SK-N-SH (cell line): Measurements from ENCODE around the gene S100A5. TPM values are rescaled to one million over a fixed set of nuclear protein-coding genes. Genes with fewer than 3 reads are reported as not detected.

ENCODE experiments used
- CTCF ChIA-PET: fragments of 300-600, 350-600 bp; formaldehyde crosslinking; extraction: SDS; loops from one replicate; lab custom pipeline; 2021; lab: Yijun Ruan, JAX
- POLR2A ChIA-PET: fragments of 350-600 bp; sonication (Branson Sonifier 250); formaldehyde crosslinking; extraction: SDS; loops from one replicate; lab custom pipeline; 2020; ENCODE audit warnings: antibody characterized with exemption, inconsistent platforms; lab: Yijun Ruan, JAX
- DNase-seq: peaks from one replicate; pipeline ENCODE4 v3.0.0; 2012
- H2AFZ ChIP-seq: fragments of 200-600 bp; sonication (generic); 2 replicates; pipeline ENCODE4 v1.8.1; 2016; ENCODE audit warnings: antibody characterized with exemption, mild to moderate bottlenecking, low read depth
- H3F3A ChIP-seq: fragments of 200-600 bp; sonication (generic); replicated peaks from 2 replicates; pipeline ENCODE3; 2016; ENCODE audit warnings: antibody characterized with exemption, mild to moderate bottlenecking; ENCODE audit not compliant: insufficient read depth
- H3K27ac ChIP-seq, 2 experiments: fragments of 200-500 bp in 1 of 2; fragments of 200-600 bp in 1 of 2; sonication (Bioruptor generic) in 1 of 2; sonication (generic), shearing (Covaris generic) in 1 of 2; 2 replicates each; pipeline versions ENCODE4 v1.5.1 to v1.6.1; 2014 to 2016; ENCODE audit warnings: low read depth in 2 of 2, inconsistent platforms in 1 of 2, low read length in 1 of 2, mild to moderate bottlenecking in 1 of 2, mixed read lengths in 1 of 2
- H3K27me3 ChIP-seq: fragments of 200-600 bp; sonication (generic), shearing (Covaris generic); 2 replicates; pipeline ENCODE4 v1.6.1; 2016; ENCODE audit warnings: mixed run types; ENCODE audit not compliant: insufficient read depth
- H3K36me3 ChIP-seq, 2 experiments: fragments of 200-500 bp in 1 of 2; fragments of 200-600 bp in 1 of 2; sonication (Bioruptor generic) in 1 of 2; sonication (generic) in 1 of 2; replicated peaks in 1 of 2; 2 replicates each; pipeline versions ENCODE3 to v1.5.1; 2014 to 2016; ENCODE audit warnings: low read length in 1 of 2, mild to moderate bottlenecking in 1 of 2; ENCODE audit not compliant: insufficient read depth in 2 of 2, control insufficient read depth in 1 of 2
- H3K4me1 ChIP-seq, 2 experiments: fragments of 200-500 bp in 1 of 2; fragments of 200-600 bp in 1 of 2; sonication (Bioruptor generic) in 1 of 2; sonication (generic), shearing (Covaris generic) in 1 of 2; 2 replicates each; pipeline versions ENCODE4 v1.5.1 to v1.6.1; 2014 to 2016; ENCODE audit warnings: low read depth in 1 of 2, low read length in 1 of 2, mixed run types in 1 of 2; ENCODE audit not compliant: insufficient read depth in 2 of 2, control insufficient read depth in 1 of 2
- H3K4me2 ChIP-seq: fragments of 200-600 bp; sonication (generic), shearing (Covaris generic); 2 replicates; pipeline ENCODE4 v1.6.1; 2017; ENCODE audit warnings: mixed run types
- H3K4me3 ChIP-seq, 2 experiments: fragments of 200-500 bp in 1 of 2; fragments of 200-600 bp in 1 of 2; sonication (Bioruptor generic) in 1 of 2; sonication (generic), shearing (Covaris generic) in 1 of 2; 2 replicates each; pipeline versions ENCODE4 v1.5.1 to v1.8.1; 2014 to 2016; ENCODE audit warnings: low read depth in 2 of 2, inconsistent platforms in 1 of 2, low read length in 1 of 2, mild to moderate bottlenecking in 1 of 2, mixed read lengths in 1 of 2, moderate library complexity in 1 of 2
- H3K79me2 ChIP-seq: fragments of 200-600 bp; sonication (generic); 2 replicates; pipeline ENCODE4 v1.8.1; 2017; ENCODE audit warnings: mild to moderate bottlenecking; ENCODE audit not compliant: insufficient read depth
- H3K9ac ChIP-seq: fragments of 200-600 bp; sonication (generic); 2 replicates; pipeline ENCODE4 v1.6.1; 2017; ENCODE audit warnings: mixed run types
- H3K9me2 ChIP-seq: fragments of 200-600 bp; sonication (generic); 2 replicates; pipeline ENCODE4 v1.6.1; 2017; ENCODE audit warnings: mixed run types
- H3K9me3 ChIP-seq: fragments of 200-600 bp; sonication (generic); 2 replicates; pipeline ENCODE4 v1.6.1; 2017; ENCODE audit warnings: mixed run types, mild to moderate bottlenecking, moderate library complexity
- H4K20me1 ChIP-seq: fragments of 200-600 bp; sonication (generic); 2 replicates; pipeline ENCODE4 v1.6.1; 2017; ENCODE audit warnings: mild to moderate bottlenecking, mixed run types; ENCODE audit not compliant: insufficient read depth
- CTCF ChIP-seq: fragments of 200-600 bp; sonication (generic); IDR thresholded peaks from 2 replicates; pipeline ENCODE4 v1.6.1; 2017; ENCODE audit warnings: antibody characterized with exemption, mild to moderate bottlenecking, moderate library complexity
- ELF1 ChIP-seq: IDR thresholded peaks from 2 replicates; pipeline ENCODE4 v1.4.0; 2012
- EZH2phosphoT487 ChIP-seq: fragments of 200-600 bp; sonication (generic); IDR thresholded peaks from 2 replicates; pipeline ENCODE4 v1.6.1; 2017; ENCODE audit warnings: low read depth, mixed run types, mild to moderate bottlenecking, antibody characterized with exemption, moderate library complexity, borderline replicate concordance
- FOSL2 ChIP-seq: IDR thresholded peaks from 2 replicates; pipeline ENCODE4 v1.4.0; 2012; ENCODE audit warnings: low read depth, mild to moderate bottlenecking, moderate library complexity, borderline replicate concordance
- FOXM1 ChIP-seq: IDR thresholded peaks from 2 replicates; pipeline ENCODE4 v1.4.0; 2012; ENCODE audit warnings: low read depth, mild to moderate bottlenecking
- GABPA ChIP-seq: IDR thresholded peaks from 2 replicates; pipeline ENCODE4 v1.4.0; 2012; ENCODE audit warnings: low read depth, mild to moderate bottlenecking
- GATA2 ChIP-seq: sonication (generic); formaldehyde crosslinking; IDR thresholded peaks from 2 replicates; pipeline ENCODE4 v1.5.0; 2020; ENCODE audit warnings: mild to moderate bottlenecking, missing genetic modification reagents
- JUND ChIP-seq: IDR thresholded peaks from 2 replicates; pipeline ENCODE4 v1.4.0; 2012
- MEF2A ChIP-seq: IDR thresholded peaks from 2 replicates; pipeline ENCODE4 v1.4.0; 2012; ENCODE audit warnings: low read depth, borderline replicate concordance
- MXI1 ChIP-seq: IDR thresholded peaks from 2 replicates; pipeline ENCODE4 v1.6.1; 2012; ENCODE audit warnings: mild to moderate bottlenecking, low read depth, low read length, improper control_type of control experiment
- NFIC ChIP-seq: IDR thresholded peaks from 2 replicates; pipeline ENCODE4 v1.4.0; 2012; ENCODE audit warnings: borderline replicate concordance
- NRF1 ChIP-seq: IDR thresholded peaks from 2 replicates; pipeline ENCODE4 v1.6.1; 2012; ENCODE audit warnings: low read depth, mild to moderate bottlenecking, low read length
- RCOR1 ChIP-seq: fragments of 150-350 bp; IDR thresholded peaks from 2 replicates; pipeline ENCODE4 v1.6.1; 2017; ENCODE audit warnings: antibody characterized with exemption, low read length
- RFX5 ChIP-seq: IDR thresholded peaks from 2 replicates; pipeline ENCODE4 v1.6.1; 2012; ENCODE audit warnings: mild to moderate bottlenecking, improper control_type of control experiment, low read length
- SIN3A ChIP-seq: IDR thresholded peaks from 2 replicates; pipeline ENCODE4 v1.6.1; 2012; ENCODE audit warnings: low read depth, mild to moderate bottlenecking, low read length, moderate library complexity, borderline replicate concordance
- TAF1 ChIP-seq: IDR thresholded peaks from 2 replicates; pipeline ENCODE4 v1.6.1; 2012; ENCODE audit warnings: low read depth, mild to moderate bottlenecking, low read length, moderate library complexity, borderline replicate concordance
- TCF12 ChIP-seq: IDR thresholded peaks from 2 replicates; pipeline ENCODE4 v1.4.0; 2012
- TEAD4 ChIP-seq: IDR thresholded peaks from 2 replicates; pipeline ENCODE4 v1.4.0; 2012; ENCODE audit warnings: mild to moderate bottlenecking, borderline replicate concordance; ENCODE audit not compliant: insufficient read depth
- YY1 ChIP-seq: IDR thresholded peaks from 2 replicates; pipeline ENCODE4 v1.4.0; 2012; ENCODE audit warnings: low read depth, mild to moderate bottlenecking
- WGBS: methylation state at CpG from one replicate; pipeline ENCODE4 v1.1.6; 2017; ENCODE audit warnings: low lambda C conversion rate; 5-methylcytosine and 5-hydroxymethylcytosine counted together
- polyA plus RNA-seq, 3 experiments: library from polyadenylated mRNA; depleted of rRNA; stranded (reverse); fragments of >200 nt; gene quantifications; 2 replicates each; pipeline ENCODE4 v1.2.3, GENCODE V29; 2012
- TF ChIP-seq, protein P1 (sequence below): IDR thresholded peaks from 2 replicates; pipeline ENCODE4 v1.6.1; 2012; ENCODE audit warnings: mild to moderate bottlenecking, low read depth, low read length, moderate library complexity
- TF ChIP-seq, protein P2 (sequence below): fragments of 150-350 bp; IDR thresholded peaks from 2 replicates; pipeline ENCODE4 v1.6.1; 2016; ENCODE audit warnings: mild to moderate bottlenecking, low read depth, low read length

S100A5 gene
- polyA plus RNA-seq, 1 of the 3 experiments (the other 2 are of a cell fraction): 0.15 TPM

GRCh38 chr1:153506831-153507413, 33.8 kb downstream of the S100A5 start (continued):
- TF ChIP-seq, protein P1, sequence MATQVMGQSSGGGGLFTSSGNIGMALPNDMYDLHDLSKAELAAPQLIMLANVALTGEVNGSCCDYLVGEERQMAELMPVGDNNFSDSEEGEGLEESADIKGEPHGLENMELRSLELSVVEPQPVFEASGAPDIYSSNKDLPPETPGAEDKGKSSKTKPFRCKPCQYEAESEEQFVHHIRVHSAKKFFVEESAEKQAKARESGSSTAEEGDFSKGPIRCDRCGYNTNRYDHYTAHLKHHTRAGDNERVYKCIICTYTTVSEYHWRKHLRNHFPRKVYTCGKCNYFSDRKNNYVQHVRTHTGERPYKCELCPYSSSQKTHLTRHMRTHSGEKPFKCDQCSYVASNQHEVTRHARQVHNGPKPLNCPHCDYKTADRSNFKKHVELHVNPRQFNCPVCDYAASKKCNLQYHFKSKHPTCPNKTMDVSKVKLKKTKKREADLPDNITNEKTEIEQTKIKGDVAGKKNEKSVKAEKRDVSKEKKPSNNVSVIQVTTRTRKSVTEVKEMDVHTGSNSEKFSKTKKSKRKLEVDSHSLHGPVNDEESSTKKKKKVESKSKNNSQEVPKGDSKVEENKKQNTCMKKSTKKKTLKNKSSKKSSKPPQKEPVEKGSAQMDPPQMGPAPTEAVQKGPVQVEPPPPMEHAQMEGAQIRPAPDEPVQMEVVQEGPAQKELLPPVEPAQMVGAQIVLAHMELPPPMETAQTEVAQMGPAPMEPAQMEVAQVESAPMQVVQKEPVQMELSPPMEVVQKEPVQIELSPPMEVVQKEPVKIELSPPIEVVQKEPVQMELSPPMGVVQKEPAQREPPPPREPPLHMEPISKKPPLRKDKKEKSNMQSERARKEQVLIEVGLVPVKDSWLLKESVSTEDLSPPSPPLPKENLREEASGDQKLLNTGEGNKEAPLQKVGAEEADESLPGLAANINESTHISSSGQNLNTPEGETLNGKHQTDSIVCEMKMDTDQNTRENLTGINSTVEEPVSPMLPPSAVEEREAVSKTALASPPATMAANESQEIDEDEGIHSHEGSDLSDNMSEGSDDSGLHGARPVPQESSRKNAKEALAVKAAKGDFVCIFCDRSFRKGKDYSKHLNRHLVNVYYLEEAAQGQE: peak; percentile 46; the same call in 1 of the 2 replicates
- TF ChIP-seq TCF12 (peak; percentile 93), MXI1 (no peak), YY1 (no peak; the same call in 1 of the 2 replicates), RFX5 (no peak), FOXM1 (no peak), TEAD4 (peak; percentile 80), GABPA (no peak), JUND (peak; percentile 83), ELF1 (no peak), EZH2phosphoT487 (no peak), MEF2A (no peak), FOSL2 (peak; percentile 89)
- TF ChIP-seq, protein P2, sequence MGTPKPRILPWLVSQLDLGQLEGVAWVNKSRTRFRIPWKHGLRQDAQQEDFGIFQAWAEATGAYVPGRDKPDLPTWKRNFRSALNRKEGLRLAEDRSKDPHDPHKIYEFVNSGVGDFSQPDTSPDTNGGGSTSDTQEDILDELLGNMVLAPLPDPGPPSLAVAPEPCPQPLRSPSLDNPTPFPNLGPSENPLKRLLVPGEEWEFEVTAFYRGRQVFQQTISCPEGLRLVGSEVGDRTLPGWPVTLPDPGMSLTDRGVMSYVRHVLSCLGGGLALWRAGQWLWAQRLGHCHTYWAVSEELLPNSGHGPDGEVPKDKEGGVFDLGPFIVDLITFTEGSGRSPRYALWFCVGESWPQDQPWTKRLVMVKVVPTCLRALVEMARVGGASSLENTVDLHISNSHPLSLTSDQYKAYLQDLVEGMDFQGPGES: no peak

DNA sequence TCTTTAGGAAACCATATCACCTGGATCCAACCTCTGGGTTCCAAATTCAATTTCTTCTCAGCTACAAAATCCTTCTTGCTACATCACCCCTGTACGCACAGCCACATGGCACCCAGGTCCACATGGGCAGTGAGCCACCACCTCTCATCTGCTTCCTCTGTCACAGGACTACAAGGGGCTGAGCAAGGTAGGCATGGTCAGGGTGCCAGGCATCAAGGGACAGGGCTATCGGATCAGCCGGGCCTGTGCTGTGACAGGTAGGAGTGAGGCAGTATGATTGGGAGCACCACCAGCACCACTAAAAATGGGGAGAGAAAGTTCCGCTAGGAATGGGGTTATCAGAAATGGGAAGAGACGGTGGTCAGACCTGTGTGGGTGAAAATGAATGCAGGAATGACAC, 34.3 kb downstream of the S100A5 start:
- peak overlapping the region in 1 of 2 experiments; percentile 86; a peak in 3 of 4 replicates for H3K27ac ChIP-seq
- peaks cover 26% of the 10 kb centered on the region for H3F3A ChIP-seq
- WGBS: 95% methylated on average over 5 of the region's 5 CpGs
- ChIA-PET POLR2A (no interaction called here), CTCF (interaction anchor here (1.2 to 18.0 kb wide), 3 partner anchors 12 to 112 kb away, joined by 3 to 283 read pairs (median 22); no protein-coding TSS in a partner anchor)
- H3K9ac ChIP-seq: no peak overlapping the region
- H4K20me1 ChIP-seq: no peaks in the 10 kb centered on the region
- no peak for DNase-seq
- no peaks in the 10 kb centered on the region for H3K27me3 ChIP-seq
- H3K9me3 ChIP-seq: no peaks in the 10 kb centered on the region
- no peaks in the 10 kb centered on the region for H3K9me2 ChIP-seq
- no peak for TF ChIP-seq CTCF
- TF ChIP-seq MEF2A: no peak
- no peak for TF ChIP-seq NRF1
- TF ChIP-seq JUND: no peak
- TF ChIP-seq SIN3A: no peak
- no peak for TF ChIP-seq GATA2 (CRISPR knock-in tag)
- TF ChIP-seq NFIC: no peak
- no peak for TF ChIP-seq MXI1
- TF ChIP-seq, protein P2: no peak
- TF ChIP-seq TAF1: no peak
- TF ChIP-seq RCOR1: no peak
- TF ChIP-seq YY1: no peak
- no peak for TF ChIP-seq ELF1
- no peaks in the 10 kb centered on the region for H3K36me3 ChIP-seq
- no peak overlapping the region for H3K4me3 ChIP-seq
- peaks cover 7 to 20% of the 10 kb centered on the region in 2 experiments; a peak in 3 of 4 replicates for H3K4me1 ChIP-seq
- H3K4me2 ChIP-seq: peak overlapping the region; percentile 57
- no peak overlapping the region for H2AFZ ChIP-seq
- H3K79me2 ChIP-seq: no peaks in the 10 kb centered on the region
